ENCODE measurements around the gene PRPF38B.
"Not testable (repeated sequence)": the region's sequence is repeated elsewhere in the genome, so short reads cannot be mapped to it uniquely, and the experiment has no call there.

The PRPF38B gene, protein sequence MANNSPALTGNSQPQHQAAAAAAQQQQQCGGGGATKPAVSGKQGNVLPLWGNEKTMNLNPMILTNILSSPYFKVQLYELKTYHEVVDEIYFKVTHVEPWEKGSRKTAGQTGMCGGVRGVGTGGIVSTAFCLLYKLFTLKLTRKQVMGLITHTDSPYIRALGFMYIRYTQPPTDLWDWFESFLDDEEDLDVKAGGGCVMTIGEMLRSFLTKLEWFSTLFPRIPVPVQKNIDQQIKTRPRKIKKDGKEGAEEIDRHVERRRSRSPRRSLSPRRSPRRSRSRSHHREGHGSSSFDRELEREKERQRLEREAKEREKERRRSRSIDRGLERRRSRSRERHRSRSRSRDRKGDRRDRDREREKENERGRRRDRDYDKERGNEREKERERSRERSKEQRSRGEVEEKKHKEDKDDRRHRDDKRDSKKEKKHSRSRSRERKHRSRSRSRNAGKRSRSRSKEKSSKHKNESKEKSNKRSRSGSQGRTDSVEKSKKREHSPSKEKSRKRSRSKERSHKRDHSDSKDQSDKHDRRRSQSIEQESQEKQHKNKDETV

DNA sequence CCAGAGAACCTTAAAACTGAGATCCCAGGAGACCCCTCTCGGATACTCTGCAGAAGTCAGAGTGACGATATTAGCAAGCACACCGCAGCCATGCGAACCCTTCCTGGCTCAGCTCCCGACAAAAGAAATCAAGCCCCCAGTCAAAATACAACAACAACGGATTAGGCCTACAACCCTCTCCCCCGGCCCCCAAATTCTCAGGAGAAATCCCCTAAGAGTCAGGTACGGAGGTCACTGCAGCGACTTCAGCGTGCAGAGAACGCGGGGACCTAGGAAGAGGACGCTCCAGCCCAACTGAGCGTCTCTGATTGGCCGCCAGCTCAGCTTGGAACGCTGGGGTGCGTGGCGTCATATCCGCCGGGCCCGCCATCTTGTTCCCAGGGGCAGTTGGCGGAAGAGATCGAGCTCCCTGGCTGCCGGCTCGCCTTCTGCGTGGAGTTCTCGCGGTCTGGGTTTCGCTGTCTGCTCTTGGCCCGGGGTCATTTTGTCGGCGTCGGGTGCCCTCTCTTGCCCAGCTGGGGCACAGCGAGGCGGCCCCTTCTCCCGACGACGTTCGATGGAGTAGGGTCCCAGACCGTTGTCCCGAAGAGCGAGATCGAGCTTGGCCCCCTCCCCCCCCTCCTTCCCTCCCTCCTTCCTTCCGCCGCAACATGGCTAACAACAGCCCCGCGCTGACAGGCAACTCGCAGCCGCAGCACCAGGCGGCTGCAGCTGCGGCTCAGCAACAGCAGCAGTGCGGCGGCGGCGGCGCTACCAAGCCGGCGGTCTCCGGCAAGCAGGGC is at the start of gene PRPF38B:
Gene PRPF38B (plus strand): TSS at position 369 of the 782 bp plus-strand sequence. CDS start 282 bp downstream, at position 651.
- peak; percentile 97 for DNase-seq (ENCODE audit: low spot score)

DNA sequence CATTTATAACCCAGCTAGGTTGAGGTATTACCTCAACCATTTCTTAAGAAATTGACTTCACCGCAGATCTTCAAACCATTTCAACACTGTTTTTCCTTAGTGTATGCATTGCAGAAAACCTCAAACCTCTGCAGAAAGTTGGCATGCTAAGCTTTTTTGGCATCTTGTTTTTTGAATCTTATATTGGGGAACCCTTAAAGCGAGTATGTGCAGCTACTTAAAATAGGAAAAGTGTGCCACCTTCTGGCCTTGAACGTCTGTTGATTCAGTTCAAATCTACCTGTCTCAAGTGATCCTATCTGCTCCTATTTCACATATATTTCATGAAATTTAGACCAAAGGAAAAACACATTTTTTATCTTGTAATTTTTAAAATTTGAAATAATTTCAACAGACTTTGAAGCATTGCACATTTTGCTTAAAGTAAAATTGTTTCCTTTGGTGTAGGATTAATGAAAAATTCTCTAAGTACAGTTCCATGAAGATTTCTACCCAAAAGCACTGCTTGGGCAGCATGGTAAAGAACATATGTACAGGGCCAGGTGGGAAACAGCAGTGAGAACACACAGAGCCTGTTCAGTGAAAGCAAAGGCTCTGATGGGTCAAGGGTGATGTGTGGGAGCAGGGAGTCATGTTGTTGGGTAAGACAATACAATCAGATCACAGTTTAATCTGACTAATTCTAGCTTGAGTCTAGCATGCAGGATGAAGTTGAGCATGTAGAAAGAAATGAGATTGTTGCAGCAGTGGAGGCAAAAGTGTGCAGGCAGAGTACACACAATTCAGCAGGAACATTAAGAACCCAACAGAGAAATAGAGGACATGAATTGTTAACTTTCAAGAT is 48.4 kb upstream of the PRPF38B start:
- DNase-seq (ENCODE audit: low spot score) = peak; percentile 74

DNA sequence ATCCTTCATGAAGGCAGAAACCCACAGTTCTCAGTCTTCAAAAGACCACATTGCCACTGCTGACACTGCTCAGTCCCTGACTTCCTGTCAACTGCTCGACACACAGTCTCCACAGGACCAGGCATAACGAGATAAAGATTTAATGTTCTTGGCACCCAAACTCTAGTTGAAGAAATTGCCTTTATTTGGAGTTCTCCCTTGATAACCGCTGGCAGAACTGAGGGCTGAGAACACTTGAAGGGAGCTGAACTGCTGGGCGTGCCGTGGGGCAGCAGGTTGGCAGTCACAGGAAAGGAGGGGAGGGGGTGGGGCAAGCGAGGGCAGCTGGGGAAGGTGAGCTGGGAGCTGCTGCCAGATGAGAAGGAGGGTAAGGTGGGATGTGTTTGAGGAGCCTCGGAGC is 47.1 kb upstream of the PRPF38B start:
- no peak for DNase-seq (ENCODE audit: low spot score)

DNA sequence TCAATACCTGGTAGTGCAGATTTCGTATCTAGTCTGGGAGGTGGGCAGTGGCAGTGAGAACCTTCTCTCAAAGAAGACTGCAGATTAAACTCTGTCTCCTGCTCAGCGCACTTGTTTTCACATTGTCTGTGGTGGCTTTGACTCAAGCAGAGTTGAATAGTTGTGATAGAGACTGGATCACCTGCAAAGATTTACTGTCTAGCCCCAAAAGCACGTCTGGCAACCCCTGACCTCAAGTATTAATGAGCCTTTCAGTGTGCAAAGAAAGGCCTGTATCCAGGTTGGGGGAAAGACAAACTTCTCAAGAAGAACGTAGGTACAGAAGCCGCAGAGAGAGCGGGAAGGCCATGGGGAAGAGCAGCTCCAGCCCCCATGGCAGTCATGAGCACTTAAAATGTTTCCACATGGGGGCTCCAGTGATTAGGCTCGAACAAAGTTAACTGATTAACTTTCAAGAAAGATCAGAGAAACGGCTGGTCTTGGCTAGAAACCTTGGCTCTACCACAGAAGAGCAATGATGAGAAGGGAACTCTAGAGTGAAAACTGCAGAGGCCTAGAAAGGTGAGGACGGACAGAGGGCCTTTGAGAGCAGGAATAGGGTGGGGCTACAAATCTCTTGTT is 46.4 kb upstream of the PRPF38B start:
- no peak for DNase-seq (ENCODE audit: low spot score)

DNA sequence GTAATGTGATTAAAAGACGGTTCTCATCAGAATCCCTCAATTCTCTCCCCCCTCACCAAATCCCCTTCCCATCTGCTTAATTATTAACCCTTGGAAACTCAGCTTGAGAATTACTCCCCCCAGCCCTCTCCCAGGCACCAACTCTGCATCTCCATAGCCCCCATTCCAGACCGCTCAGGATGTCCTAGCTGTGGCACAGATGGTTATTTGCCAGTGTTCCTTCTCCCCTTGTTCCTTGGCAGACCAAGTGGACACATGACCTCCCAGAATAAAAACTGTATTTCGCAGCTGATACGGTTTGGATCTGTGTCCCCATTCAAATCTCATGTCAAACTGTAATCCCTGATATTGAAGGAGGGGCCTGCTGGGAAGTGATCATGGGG is 45.9 kb upstream of the PRPF38B start:
- DNase-seq (ENCODE audit: low spot score) = no peak

DNA sequence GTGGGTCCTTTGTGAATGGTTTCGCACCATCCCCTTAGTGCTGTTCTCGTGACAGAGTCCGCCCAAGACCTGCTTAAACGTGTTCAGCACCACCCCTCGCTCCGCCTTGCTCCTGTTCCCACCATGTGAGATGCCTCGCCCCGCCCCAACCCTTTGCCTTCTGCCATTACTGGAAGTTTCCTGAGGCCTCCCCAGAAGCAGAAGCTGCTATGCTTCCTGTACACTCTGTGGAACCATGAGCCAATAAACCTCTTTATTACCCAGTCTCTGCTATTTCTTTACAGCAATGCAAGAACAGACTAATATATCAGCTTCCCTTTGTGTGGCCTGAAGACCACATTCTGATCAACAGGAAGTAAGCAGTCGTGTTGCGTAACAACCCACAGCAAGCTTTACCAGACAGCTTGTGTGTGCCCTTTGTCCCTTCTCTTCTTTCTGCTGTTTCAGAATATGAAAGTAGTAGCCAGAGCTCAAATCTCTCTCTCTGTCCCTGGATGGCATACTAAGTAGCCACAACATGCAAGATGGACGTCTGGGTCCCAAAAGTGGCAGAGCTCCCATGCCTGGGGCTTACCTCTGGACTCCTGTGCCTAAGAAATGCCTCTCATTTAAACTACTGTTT is 45.4 kb upstream of the PRPF38B start:
- DNase-seq (ENCODE audit: low spot score) = peak; percentile 77

DNA sequence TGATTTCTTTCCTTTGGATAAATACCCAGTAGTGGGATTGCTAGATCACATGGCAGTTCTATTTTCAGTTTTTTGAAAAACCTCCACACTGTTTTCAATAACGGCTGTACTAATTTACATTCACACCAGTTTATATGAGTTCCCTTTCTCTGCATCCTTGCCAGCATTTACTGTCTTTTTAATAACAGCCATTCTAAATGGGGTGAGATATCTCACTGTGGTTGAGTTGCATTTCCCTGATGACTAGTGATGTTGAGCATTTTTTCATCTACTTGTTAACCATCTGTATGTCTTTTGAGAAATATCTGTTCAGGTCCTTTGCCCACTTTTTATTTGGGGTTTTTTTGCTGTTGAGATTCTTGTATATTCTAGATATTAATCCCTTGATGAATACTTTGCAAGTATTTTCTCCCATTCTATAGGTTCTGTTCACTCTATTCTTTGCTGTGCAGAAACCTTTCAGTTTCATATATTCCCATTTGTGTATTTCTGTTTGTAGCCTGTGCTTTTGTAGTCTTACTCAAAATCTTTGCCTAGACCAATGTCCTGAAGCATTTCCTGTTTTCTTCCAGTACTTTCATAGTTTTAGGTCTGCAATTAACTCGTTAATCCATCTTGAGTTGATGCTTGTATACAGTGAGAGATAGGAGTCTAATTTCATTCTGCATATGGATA is 38.5 kb upstream of the PRPF38B start:
- no peak for DNase-seq (ENCODE audit: low spot score)

DNA sequence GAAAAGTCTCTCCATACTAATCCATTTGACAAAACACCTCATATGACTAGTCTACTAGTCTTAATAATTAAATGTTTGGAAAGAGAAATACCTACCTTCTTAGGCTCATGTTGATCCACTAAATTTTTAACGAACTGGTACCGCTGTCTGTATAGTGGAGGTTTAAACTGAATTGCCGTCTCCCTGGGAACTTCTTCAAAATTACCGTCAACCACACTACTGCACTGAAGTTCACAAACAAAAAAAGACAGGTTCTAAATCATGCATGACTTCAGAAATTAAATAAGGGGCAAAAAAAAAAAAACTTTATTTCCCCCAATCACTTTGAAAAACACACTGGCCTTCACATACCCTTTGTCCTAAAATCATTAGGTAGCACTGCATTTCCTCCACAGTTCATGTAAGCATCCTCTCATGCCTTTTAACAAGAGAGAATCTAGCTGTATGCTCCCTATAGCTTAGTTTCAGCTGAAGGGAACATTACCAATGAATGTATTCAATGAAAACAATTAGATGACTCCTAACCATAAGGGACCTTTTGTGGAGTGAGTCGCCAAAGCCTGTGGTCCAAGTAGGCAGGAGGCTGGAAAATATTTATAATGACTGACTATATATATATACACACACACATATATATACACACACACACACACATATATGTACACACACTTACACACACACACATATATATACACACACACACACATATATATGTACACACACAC is 34.6 kb upstream of the PRPF38B start:
- no peak for DNase-seq (ENCODE audit: low spot score)

DNA sequence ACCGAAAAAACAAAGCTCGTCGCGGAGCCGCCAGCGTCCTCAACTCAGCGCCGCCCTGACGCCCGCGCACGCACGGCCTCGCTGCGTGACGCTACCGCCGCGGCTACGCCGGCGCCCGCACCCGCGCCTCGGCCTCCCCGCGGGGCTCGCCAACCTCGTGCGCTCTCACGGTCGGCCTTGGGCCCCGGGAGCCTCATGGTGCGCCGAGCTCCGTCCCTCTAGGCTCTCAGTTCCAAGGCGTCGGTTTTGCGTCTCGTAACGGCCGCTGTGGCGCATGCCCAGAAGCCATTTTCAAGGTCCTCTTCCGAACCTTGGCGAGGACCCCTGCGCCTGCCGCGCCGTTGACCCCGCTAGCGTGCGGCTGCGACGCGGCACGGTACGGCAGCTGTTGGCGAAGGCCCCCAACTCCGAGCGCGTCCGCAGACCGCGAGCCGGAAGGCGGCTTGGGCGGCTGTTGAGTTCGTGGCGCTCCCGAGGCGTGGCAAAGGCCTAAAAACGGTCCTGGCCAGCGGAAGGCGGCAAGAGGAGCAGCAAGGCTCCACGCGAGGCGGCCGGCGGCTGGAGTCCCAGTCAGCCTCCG is 31.0 kb upstream of the PRPF38B start, which contains the start of gene HENMT1:
Gene HENMT1 (minus strand): TSS at position 64 of the 580 bp plus-strand sequence. CDS start 1,209 bp downstream, outside the sequence.
- peak; percentile 80 for DNase-seq (ENCODE audit: low spot score)

DNA sequence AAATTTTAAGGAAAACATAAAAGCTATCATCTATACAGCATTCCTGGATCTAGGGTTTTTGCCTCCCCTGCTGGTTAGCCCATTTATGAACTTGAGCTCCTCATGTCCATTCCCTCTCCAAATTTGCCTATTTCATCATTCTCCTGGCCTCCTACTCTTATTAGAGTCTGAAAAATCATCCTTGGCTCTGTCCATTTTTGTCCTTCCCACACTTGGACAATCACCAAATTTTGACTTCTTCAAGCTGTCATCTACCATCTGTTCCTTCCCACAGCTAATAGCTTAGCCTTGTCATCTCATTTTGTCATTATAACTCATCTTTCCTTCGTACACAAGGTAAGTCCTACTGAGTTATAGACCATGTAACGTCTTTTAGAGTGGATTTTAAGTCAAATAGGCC is 29.0 kb upstream of the PRPF38B start:
- peak; percentile 27 for DNase-seq (ENCODE audit: low spot score)

DNA sequence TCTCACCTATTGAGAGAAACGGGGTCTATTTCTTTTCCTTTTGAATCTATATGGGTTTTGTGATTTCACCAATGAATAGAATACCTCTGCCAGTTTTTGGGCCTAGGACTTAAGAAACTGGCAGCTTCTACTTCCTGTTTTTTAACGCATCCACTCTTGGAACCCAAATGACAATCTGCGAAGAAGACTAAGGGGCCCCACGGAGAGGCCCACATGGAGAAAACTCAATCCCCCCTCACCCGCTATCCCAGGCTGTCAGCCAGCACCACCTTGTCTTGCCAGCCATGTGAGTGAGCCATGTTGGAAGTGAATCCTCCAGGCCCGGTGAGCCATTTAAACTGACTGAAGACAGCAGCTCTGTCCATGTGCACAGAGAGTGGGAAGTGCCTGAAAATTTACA is 27.6 kb upstream of the PRPF38B start:
- DNase-seq (ENCODE audit: low spot score) = no peak

DNA sequence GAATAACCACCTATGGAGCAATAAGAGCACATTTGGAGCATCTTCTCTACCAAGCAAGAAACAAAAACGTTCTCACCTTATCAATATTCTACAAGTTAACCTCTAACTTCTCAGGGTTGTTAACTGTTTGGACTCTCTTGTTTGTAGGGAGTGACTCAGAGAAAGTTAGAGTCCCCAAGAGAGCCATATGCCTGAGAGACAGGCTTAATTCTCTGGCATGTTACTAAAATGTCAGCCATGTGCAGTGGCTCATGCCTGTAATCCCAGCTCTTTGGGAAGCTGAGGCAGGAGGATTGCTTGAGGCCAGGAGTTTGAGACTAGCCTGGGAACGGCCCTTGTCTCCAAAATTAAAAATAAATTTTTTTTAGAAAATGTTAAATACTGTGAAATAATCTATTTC is 27.0 kb upstream of the PRPF38B start:
- DNase-seq (ENCODE audit: low spot score) = no peak

DNA sequence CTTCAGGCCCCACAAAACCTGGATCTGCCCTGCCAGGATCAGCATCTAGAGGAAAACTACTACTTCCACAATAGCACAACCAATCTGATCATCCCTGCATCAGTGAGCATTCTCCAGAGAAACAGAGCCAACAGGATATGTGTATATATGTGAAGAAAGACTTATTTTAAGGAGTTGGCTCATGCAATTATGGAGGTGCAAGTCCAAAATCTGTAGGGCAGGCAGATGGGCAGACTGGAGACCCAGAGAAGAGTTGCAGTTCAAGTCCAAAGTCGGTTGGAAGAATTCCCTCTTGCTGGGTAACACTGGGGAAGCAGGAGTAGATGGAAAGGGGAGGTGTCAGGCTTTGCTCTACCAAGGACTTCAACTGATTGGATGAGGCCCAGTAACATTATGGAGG is 26.3 kb upstream of the PRPF38B start:
- DNase-seq (ENCODE audit: low spot score) = no peak

DNA sequence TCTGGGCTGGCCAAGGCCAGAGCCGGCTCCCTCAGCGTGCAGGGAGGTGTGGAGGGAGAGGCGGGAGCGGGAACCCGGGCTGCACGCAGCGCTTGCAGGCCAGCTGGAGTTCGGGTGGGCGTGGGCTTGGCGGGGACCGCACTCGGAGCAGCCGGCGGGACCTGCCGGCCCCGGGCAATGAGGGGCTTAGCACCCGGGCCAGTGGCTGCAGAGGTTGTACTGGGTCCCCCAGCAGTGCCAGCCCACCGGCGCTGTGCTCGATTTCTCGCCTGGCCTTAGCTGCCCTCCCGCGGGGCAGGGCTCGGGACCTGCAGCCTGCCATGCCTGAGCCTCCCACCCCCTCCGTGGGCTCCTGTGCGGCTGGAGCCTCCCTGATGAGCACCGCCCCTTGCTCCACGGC is 24.7 kb upstream of the PRPF38B start:
- DNase-seq (ENCODE audit: low spot score) = not testable (repeated sequence)

DNA sequence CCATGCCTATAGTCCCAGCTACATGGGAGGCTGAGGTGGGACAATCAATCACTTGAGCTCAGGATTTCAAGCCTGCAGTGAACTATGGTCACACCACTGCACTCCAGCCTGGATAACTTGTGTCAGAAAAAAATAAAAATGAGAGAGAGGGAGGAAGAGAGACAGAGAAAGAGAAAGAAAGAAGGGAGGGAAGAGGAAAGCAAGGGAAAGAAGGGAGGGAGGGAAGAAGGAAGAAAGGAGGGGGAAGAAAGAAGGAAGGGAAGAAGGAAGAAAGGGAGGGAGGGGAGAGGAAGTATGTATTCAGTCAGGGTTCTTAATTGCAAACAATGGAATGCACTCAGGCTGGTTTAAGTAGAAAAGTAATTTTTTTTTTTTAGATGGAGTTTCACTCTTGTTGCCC is 23.3 kb upstream of the PRPF38B start:
- no peak for DNase-seq (ENCODE audit: low spot score)

DNA sequence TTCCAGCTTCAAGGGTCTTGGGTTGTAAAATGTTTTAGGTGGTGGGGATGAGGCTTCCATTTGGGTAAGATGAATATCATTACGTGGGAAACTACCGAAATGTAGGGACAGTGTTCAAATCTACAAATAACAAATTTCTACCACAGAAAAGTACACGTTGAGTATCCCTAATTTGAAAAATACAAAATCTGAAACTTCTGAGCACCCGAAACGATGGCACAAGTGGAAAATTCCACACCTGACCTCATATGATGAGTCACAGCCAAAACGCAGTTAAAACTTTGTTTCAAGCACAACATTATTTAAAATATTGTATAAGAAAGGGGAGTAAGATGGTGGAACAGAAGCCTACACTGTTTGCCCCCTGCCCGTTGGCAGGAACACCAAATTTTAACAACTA is 22.4 kb upstream of the PRPF38B start:
- no peak for DNase-seq (ENCODE audit: low spot score)

DNA sequence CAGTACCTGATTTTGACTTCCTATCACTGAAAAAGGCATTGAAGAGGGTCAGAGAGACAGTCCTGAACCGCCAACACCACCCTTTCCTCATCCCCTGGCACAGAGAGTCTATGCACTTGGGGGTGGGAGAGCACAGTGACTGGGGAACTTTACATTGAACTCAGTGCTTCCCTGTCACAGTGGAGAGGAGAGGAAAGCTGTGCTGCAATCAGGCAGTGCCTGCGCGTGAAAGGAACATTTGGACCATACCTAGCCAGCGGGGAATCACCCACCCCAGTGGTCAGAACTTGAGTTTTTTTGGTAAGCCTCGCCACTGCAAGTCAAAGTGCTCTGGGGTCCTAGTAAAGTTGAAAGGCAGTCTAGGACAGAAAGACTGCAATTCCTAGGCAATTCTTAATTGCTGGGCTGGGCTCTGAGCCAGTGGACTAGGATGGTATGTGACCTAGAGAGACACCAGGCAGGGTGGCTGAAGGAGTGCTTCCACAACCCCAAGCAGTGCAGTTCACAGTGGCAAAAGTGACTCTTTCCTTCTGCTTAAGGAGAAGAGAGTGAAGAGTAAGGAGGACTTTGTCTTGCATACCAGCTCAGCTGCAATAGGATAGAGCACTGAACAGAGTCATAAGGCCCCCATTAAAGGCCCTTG is 21.9 kb upstream of the PRPF38B start:
- DNase-seq (ENCODE audit: low spot score) = no peak

DNA sequence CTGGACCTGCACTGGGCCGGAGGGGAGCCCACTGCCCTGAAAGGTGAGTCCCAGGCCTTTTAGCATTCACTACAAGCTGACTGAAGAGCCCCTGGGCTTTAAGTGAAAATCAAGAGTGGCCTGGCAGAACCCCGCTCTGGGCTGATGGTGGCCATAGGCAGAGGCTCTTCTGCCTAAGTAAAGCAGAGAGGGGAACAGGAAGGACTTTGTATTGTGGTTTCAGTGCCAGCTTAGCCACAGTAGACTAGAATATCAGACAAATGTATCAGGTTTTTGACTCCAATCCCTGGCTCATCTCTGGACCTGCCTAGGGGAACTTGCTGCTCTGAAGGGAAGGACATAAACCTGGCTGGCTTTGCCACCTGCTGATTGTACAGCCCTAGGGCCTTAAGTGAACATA is 21.0 kb upstream of the PRPF38B start:
- no peak for DNase-seq (ENCODE audit: low spot score)

DNA sequence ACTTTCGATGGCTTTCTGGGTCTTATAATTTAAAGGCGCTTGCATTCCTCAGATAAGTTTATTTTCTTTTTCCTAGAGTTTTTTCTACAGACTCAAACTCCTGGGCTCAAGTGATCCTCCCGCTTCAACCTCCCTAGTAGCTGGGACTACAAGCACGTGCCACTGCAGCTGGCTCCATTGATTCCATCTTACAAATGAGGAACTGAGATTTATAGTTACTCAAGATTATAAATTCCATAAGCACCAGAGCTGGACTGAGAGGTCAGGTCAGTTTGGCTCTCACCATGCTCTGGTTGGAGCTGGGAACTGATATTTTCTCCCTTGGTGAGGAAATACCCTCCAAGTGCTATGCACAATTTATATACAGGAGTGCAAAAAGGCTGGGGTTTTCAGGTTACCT is 13.4 kb upstream of the PRPF38B start:
- DNase-seq (ENCODE audit: low spot score) = no peak

Data from GM03348 (cell line).